ENCODE data around the gene ACLY.
"Not testable (repeated sequence)": the region's sequence is repeated elsewhere in the genome, so short reads cannot be mapped to it uniquely, and the experiment has no call there.

Gene ACLY

DNA sequence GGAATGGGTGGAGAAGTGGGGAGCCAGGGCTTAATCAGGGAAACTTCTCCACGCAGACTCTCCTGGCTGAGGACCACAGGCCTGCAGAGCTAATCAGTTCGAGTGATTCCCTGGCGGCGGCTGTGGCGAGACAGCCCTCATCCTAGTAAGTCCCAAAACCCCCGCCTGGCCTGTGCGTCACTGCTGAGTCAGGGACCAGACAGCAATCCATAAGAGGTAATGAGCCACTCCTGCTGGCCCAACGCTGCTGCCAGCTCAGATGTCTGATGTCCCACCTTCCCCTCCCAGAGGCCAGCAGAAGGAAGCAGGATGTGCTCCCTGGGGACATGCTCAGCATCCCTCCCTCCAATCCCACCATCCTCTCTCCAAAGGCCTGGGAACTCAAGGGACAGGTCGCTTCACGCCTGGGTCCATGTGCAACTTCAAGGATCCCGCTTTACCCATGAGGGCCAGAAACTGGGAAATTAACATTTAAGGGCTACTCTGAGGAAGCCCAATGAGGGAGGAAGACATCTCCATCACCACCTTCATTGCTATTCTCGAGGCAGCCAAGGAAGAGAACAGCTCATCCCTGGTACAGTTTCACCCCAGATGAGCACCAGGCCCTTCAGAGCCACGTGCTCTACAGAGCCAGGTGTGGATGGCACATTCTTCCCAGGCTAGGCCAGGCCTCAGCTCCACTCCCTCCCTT lies 7.9 kb downstream of the ACLY start:
- DNase-seq (ENCODE audit: low spot score): no peak

DNA sequence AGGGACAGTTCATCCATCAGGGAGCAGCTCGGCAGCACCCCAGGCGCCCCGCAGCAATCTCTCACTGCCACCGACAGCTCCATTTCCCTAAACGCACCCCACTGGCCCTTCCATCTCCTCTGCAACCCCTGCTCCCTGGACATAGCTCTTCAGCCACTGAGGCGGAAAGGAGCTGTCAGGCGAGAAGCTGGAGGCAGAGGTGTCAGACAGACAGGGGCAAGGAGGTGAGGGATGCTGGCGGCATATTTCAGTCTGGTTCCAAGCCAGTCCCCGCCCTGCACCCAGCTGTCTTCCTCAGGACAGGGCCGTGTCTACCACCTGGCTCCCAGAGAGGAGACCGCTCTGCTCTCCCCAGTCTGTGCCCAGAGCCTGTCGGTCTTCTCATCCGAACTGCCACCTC lies 9.7 kb downstream of the ACLY start:
- DNase-seq (ENCODE audit: low spot score): no peak

DNA sequence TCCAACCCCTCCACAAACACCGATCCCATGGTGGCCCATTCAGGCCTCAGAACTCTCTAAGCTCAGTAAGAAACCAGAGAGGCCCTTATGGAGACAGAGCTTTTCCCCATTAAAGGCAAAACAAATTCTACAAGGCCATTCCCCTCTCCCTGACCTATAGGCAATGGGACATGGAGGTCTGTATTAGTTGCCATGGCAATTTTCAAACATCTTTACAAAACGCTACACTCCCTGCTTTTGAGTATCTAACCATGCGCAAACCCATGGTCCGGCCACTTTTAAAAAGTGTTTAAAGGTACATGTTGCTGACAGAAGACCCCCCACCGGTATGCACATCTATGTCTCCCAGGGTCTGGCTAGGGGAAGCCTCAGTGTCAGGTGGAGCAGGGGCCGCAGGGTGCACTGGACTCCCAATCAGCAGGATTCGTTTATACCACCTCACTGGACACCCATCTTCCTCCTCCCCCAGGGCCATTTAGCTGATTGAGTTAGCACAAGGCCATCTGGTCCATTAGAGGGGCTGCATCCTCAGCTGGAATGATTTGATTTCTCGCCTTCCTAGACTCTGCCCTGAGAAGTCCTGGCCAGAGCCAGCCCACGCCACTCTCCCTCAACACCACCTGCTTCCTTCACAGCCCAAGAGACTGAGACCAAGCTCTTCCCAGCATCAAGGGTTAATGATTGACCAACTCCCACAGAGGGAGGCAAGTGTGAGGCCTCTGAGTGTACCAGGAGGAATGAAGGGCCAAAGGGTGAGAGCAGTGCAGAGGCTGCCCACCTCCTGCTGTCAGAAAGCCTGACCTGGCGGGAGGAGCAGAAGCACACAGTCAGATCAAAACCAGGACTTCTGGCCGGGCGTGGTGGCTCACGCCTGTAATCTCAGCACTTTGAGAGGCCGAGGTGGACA lies 10.9 kb downstream of the ACLY start:
- DNase-seq (ENCODE audit: low spot score): no peak

DNA sequence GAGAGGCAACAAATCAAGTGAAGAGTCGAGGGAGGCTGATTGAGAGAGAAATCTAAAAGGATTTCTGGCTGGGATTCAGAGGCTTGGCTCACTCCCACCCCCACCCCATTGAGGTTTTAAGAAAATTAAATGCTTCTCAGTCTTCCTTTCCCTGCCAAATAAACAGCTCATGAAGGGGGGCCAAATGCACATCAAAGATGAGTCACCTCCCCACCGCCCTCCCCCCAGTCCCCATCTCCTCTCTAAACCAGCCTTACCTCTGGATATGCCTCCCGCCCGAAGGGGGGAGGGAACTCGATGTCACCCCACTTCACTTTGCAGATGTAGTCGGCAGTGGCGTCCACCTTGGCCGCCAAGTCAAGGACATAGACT lies 11.6 kb downstream of the ACLY start:
- no peak for DNase-seq (ENCODE audit: low spot score)

DNA sequence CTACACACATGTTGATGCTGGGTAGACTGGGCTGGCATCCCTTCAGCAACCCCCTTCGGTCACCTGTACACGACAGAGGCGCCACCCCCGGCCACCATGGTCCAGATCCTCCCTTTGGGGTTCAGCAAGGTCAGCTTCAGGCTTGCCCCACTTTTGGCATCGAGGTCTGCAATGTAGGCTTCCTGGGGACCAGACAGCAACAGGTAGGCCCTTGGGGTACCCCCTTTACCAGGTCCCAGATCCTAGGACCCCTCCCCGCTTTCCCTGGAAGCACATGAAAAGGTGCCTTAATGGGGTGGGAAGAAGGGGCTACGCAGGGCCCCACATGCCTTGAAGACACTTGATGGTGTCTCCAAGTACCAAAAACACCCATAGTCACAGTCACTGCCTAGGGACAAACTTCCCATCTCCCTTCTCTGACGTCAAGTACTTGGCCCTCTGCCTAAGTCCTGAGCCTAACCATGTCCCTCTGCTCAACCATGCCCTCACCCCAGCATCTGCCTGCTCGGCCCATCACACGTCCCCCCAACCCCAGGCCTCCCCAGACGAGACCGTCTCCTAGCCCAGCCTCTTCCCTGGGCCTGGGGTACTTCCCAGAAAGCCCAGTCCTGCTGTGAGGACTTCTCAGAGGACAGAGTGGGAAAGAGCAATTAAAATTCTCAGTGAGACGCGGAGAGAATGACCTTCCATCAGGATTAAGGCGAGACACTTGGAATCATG lies 12.1 kb downstream of the ACLY start:
- DNase-seq (ENCODE audit: low spot score): no peak

DNA sequence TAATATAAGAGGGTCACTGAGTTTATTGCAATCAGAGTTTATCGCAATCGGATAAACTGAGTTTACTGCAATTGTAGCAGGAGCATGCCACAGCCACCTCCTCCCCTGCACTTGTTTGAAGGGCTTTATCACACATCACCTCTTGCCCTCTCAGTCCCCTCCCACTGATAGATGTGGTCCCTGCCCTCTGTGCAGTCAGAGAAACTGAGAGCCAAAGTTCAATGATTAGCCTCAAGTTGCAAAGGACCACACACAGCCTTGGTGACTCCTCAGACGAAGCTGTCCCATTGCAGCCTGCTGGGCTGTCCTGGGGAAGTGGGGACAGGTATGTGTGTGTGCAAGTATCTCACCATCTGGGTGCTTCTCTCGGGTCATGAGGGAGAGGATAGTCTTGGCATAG lies 13.6 kb downstream of the ACLY start:
- no peak for DNase-seq (ENCODE audit: low spot score)

DNA sequence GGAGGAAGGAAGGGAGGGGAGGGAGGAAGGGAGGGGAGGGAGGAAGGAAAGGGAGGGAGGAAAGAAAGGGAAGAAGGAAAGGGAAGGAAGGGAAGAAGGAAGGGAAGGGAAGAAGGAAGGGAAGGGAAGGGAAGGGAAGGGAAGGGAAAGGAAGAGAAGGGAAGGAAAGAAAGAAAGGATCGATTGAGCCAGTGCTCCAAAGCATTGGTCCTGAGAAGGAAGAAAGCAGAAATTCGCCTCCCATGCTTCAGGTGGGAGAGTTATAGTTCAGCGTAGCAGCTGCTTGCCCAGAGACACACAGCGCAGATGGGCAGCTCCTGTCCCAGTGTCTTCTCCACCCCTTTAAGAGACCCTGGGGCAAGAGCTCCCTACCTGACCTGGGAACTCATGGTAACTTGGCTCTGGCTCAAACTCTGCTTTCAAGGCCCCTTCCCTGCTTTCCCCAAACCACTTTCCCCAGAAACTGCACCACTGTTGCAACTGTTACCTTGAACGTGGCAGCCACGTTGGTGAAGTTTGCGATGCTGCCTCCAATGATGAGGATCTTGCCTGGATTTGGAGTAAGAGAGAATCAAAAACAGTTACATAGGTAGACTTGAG lies 14.4 kb downstream of the ACLY start:
- DNase-seq (ENCODE audit: low spot score): no peak

DNA sequence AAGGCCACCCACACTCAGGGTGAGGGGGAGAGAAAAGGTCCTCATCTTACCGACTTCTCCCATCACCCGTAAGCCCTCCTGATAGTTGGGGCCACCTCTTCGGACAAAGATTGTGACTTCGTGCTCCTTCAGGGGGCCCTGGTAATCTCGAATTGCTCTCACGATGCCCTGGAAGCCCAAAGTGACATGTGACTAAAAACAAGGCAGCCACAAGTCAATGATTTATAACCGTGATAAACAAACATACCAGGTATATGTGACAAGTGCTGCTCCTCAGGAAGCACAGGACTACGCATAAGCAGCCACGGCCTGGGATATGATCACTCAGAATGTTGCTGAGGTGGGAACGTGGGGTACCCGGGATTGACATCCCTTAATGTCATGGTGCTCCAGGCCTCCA lies 17.1 kb downstream of the ACLY start:
- DNase-seq (ENCODE audit: low spot score): no peak

DNA sequence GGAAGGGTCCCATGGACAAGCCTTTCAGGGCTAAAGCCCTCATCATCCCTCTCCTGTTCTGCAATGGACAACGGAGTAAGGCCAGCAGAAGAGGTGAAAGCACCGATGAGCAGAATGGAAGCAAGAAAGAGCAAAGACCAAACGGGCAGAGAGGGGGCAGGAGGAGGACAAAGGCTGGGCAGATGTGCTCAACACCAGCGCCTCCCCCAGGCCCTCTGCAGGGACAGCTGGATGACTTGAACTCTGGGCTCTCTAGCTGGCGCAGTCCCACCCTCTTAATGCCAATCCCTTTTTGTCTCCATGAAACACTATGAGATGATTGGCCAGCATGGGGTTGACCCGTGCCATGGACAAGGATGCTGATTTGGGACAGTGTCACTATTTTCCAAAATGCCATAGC lies 22.0 kb downstream of the ACLY start:
- no peak for DNase-seq (ENCODE audit: low spot score)

DNA sequence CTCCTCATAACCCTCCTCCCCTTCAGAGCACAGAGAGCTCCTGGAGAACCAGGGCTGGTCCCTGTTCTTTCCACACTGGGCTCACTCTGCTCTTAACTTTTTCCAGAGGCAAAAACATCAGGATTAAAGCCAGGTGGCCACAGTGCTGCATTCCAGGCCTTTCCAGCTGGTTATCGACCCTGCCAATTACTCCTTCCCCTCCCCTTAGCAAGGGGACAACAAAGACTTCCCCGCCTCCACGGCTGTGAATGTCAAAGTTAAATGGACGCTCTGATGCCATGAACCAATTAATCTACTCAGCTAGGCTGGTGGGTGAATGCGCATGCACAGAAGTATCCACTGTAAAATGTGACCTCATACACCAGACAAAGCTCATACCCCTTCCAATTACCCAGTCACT lies 23.1 kb downstream of the ACLY start:
- DNase-seq (ENCODE audit: low spot score): no peak

DNA sequence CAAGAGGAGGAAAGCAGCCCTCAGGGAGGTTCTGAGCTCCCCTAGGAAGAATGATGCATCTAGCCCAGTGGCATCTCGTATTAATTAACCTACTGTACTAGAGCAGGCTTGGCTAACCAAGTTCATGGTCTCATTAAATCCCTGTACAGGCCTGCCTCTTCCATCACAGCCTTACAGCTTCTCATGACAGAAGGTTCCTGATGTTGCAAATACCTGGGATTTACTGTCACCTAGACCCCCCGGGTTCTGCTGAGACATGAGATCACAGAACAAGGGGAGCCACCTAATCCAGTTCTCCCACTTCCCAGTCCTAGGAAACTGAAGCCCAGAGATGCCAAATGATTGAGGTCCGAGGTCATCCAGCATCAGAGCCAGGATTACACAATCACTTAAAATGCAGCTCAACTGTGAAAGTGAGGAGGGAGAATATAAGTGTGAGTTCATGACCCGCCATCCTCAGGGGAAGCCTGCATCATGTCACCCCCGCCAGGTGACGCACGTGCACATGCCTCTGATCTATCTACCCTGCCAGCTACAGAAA lies 23.9 kb downstream of the ACLY start:
- DNase-seq (ENCODE audit: low spot score): no peak

DNA sequence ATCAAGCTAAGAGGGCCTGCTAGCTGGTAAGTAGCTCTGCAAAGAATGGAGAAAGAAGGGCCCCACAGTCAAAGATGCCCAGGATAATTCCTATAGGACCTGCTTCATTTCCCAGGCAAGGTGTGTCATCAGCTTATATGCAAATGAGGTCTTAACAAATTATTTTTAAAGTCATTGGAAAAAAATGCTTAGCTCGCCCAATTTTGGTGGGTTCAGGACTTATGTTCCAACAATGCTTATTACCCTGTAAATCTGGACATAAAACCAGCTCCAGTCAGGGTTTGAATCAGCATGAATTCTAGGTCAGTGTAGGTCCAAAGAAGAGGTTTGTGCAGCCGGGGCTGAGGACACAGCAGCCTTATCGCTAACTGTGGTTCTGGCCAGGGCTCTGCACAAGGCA lies 25.4 kb downstream of the ACLY start:
- DNase-seq (ENCODE audit: low spot score): no peak

DNA sequence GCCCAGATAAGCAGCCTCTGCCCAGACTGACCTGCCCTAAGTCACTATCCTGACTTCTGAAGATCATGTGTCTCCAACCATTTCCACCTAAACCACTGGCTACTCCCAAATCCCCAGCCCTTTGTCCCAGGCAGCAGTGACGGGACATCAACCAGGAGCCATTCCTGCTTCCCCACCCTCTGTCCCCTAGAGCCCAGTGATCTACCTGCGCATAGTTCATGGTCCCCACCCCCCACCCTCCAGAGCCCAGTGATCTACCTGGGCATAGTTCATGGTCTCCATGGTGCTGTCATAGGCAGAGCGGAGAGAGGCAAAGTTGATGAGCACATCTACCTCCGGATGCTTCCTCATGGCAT lies 26.8 kb downstream of the ACLY start:
- no peak for DNase-seq (ENCODE audit: low spot score)

DNA sequence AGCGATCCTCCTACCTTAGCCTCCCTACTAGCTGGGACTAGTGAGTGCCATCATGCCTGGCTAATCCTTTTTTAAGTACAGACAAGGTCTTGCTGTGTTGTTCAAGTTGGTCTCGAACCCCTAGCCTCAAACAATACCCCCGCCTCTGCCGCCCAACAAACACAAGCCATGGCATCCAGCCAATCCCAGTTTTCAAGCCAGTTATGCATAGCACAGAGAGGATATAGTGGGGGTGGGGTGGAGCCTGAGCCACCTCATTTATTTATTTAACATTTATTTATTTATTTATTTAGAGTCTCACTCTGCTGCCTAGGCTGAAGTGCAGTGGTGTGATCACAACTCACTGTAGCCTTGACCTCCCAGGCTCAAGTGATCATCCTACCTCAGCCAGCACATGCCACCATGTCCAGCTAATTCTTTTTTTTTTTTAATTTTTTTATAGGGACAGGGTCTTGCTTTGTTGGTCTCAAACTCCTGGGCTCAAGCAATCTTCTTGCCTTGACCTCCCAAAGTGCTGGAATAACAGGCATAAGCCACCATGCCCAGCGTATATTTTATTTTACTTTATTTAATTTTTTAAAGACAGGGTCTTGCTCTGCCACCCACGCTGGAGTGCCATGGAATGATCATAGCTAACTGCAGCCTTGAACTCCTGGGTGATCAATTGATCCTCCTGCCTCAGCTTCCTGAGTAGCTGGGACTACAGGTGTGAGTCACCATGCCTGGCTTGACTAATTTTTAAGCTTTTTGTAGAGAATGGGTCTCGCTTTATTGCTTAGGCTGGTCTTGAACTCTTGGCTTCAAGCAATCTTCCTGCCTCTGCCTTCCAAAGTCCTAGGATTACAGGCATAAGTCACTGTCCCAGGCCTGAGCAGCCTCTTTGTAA lies 27.4 kb downstream of the ACLY start:
- no peak for DNase-seq (ENCODE audit: low spot score)

DNA sequence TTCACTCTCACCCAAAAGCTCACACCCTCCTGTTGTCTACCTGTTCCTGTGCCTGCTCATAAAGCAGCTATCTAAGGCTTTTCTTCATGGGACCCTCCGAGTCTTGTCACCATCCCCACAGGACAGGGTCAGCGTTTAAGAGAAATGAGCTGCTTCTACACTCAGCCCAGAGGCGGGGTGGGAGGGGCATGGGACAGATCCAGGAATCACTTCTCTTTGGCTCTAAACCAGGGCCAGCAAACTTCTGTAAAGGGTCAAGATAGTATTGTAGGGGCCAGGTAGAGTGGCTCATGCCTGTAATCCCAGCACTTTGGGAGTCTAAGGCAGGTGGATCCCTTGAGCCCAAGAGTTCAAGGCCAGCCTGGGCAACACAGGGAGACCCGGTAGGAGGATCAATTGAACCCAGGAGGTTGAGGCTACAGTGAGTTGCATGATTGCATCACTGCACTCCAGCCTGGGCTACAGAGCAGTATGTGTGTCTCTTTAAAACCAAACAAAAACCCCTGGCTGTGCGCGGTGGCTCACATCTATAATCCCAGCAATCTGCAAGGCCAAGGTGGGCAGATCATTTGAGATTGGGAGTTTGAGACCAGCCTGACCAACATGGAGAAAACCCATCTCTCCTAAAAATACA lies 30.3 kb downstream of the ACLY start:
- DNase-seq (ENCODE audit: low spot score): no peak

DNA sequence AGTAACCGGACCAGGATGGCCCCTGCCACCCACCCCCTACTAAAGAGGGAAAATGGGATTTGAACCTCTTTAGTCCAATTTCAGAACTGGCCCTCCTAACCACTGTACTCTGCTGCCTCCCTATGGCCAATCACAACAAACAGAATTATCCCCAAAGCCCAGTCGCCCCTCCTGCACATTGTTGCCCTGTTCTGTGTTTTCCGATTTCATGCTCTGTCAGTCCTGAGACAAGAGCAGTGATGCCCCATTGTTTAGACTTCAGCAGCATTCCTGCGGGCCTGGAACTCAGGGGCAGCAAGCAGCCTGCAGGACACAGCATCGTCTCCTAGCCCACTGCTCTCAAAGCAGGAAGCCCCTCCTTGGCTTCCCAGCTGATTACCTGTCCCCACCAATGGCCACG lies 33.0 kb downstream of the ACLY start:
- no peak for DNase-seq (ENCODE audit: low spot score)

DNA sequence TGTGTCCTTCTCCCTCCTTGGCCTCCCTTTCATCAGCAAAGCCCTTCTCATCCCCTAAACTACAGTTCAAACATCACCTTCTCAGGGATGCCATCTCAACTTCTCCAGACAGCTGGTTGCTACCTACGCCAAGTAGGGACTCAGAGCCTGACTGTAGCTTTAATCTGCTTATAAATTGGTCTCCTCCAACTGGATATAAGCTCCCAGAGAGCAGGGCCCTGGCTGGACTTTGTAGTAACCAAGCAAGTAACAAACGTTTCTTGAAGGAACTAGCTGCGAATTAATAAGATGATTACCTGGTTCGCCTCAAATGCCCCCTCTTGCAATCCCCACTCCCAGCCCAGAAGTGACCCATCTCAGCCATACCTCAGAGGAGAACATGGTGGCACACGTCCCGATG lies 36.0 kb downstream of the ACLY start:
- DNase-seq (ENCODE audit: low spot score): no peak

DNA sequence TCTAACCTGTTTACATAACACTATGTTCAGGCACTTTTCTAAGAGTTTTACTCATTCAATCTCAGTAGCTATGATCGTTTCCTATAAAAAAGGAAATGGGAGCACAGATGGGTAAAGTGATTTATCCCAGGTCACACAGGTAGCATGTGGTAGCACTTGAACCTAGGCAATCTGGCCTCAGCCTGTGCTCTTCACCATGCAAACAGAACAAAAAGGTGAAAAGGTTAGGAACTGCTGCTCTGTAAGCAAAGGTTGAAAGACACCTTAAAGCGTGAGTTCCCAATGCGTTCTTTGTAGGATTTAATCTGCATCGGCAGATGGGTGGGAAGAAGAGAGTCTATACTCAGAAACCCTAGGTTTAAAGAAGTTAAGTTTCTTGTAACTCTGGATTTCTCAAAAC lies 38.6 kb downstream of the ACLY start:
- no peak for DNase-seq (ENCODE audit: low spot score)

DNA sequence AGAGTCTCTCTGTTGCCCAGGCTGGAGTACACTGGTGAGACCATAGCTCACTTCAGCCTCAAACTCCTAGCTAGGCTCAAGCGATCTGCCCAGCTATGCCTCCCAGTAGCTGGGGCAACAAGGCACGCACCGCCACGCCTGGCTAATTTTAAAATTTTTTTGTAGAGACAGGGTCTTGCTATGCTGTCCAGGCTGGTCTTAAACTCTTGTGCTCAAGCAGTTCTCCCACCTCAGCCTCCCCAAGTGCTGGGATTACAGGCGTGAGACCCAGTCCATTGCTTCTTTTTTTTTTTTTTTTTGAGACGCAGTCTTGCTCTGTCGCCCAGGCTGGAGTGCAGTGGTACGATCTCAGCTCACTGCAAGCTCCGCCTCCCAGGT lies 44.5 kb downstream of the ACLY start:
- DNase-seq (ENCODE audit: low spot score): not testable (repeated sequence)

DNA sequence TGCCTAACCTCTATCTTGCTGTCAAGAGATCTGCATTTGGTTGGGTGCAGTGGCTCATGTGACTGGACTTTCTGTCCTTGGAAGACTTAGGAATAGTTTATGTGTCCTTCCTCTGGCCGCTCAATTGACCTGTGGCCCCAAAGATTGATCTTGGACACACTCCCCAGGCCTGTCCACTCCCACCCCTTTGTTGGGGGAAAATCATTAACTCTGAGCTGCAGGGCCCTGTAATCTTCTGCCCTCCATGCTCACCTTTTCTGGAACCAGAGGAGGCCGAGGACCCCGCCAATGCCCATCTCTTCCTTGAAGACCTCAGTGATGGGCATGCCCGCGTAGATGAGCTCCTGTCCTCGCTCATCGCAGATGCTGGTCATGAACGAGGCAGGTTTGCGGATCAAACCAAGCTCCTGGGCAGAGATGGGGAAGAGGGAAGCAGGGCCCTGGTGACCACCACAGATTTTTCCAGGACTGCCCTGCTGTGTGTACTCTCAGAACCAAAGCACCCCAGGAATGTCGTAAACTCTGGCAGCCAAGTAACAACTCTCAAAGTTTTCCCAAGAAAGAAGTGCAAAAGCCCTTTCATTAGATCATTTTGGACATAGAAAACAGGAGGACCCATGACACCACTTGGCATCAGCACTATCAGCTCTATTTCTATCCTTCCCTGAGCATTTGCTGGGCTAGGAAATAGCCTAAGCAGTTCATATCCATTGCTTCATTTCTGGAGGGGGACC lies 45.0 kb downstream of the ACLY start:
- DNase-seq (ENCODE audit: low spot score): no peak
